Neural cell (in vitro differentiated cells): ENCODE results near the gene NPIPB6. TPM values are rescaled to one million over a fixed set of nuclear protein-coding genes. Genes with fewer than 3 reads are reported as not detected.
A peak's percentile ranks its signal among the peaks of the same experiment; 100 is the strongest.

ENCODE experiments used
- H2AFZ ChIP-seq: fragments of 200-600, 300-800 bp; sonication (generic), shearing (Covaris generic); 2 replicates; pipeline ENCODE4 v1.6.0; 2014; ENCODE audit warnings: low read depth, mild to moderate bottlenecking, antibody characterized with exemption, low read length, moderate library complexity
- H3F3A ChIP-seq: fragments of 200-600 bp; shearing (Covaris generic); 2 replicates; pipeline ENCODE4 v1.6.1; 2016; ENCODE audit warnings: mild to moderate bottlenecking, moderate library complexity, mixed read lengths, antibody characterized with exemption, low read length; ENCODE audit not compliant: insufficient read depth, poor library complexity, severe bottlenecking
- H3K27ac ChIP-seq: fragments of 200-600, 300-800 bp; sonication (generic), shearing (Covaris generic); 2 replicates; pipeline ENCODE4 v1.5.1; 2014; ENCODE audit warnings: mild to moderate bottlenecking, low read length, moderate library complexity
- H3K27me3 ChIP-seq: fragments of 300-800, 200-600 bp; sonication (generic), shearing (Covaris generic); 2 replicates; pipeline ENCODE4 v1.6.0; 2014; ENCODE audit warnings: mild to moderate bottlenecking, low read depth, low read length, moderate library complexity; ENCODE audit not compliant: insufficient read depth
- H3K36me3 ChIP-seq: fragments of 300-800, 200-600 bp; sonication (generic), shearing (Covaris generic); 2 replicates; pipeline ENCODE4 v1.5.1; 2014; ENCODE audit warnings: mild to moderate bottlenecking, antibody characterized with exemption, low read length, moderate library complexity; ENCODE audit not compliant: insufficient read depth
- H3K4me2 ChIP-seq: fragments of 300-800, 200-600 bp; sonication (generic), shearing (Covaris generic); 2 replicates; pipeline ENCODE4 v1.6.0; 2014; ENCODE audit warnings: mild to moderate bottlenecking, low read length
- H3K4me3 ChIP-seq: fragments of 300-800, 200-600 bp; sonication (generic), shearing (Covaris generic); 2 replicates; pipeline ENCODE4 v1.5.1; 2014; ENCODE audit warnings: mild to moderate bottlenecking, low read length, moderate library complexity
- H3K79me2 ChIP-seq: fragments of 200-600 bp; shearing (Covaris generic); replicated peaks from 2 replicates; pipeline ENCODE4 v1.6.0; 2014; ENCODE audit warnings: mild to moderate bottlenecking, low read length, moderate library complexity; ENCODE audit not compliant: insufficient read depth
- H3K9ac ChIP-seq: fragments of 300-800, 200-600 bp; sonication (generic), shearing (Covaris generic); 2 replicates; pipeline ENCODE4 v1.6.1; 2016; ENCODE audit warnings: mild to moderate bottlenecking, low read length, mixed read lengths
- H3K9me2 ChIP-seq: fragments of 200-600 bp; shearing (Covaris generic); 2 replicates; pipeline ENCODE4 v1.6.1; 2016; ENCODE audit warnings: mild to moderate bottlenecking, low read length, mixed read lengths; ENCODE audit not compliant: insufficient read depth
- H3K9me3 ChIP-seq: fragments of 200-600, 300-800 bp; sonication (generic), shearing (Covaris generic); 2 replicates; pipeline ENCODE4 v1.6.1; 2016; ENCODE audit warnings: mild to moderate bottlenecking, mixed run types, low read length, moderate library complexity, mixed read lengths
- H4K20me1 ChIP-seq: fragments of 200-600 bp; shearing (Covaris generic); 2 replicates; pipeline ENCODE4 v1.6.1; 2016; ENCODE audit warnings: mild to moderate bottlenecking, mixed run types; ENCODE audit not compliant: insufficient read depth
- EP300 ChIP-seq: fragments of 450-650 bp; conservative IDR thresholded peaks from 2 replicates; pipeline ENCODE4 v1.6.1; 2014; ENCODE audit warnings: antibody characterized with exemption, mild to moderate bottlenecking, moderate library complexity; ENCODE audit not compliant: poor library complexity, severe bottlenecking
- EZH2 ChIP-seq: fragments of 200-600, 300-800 bp; shearing (Covaris generic), sonication (generic); IDR thresholded peaks from 2 replicates; pipeline ENCODE4 v1.6.1; 2014; ENCODE audit warnings: antibody characterized with exemption, low read length, borderline replicate concordance, mild to moderate bottlenecking; ENCODE audit not compliant: insufficient read depth, poor library complexity, severe bottlenecking
- MXI1 ChIP-seq: fragments of 450-650 bp; conservative IDR thresholded peaks from 2 replicates; pipeline ENCODE4 v1.6.1; 2014; ENCODE audit warnings: antibody characterized with exemption, mild to moderate bottlenecking; ENCODE audit not compliant: poor library complexity, severe bottlenecking
- POLR2AphosphoS5 ChIP-seq: IDR thresholded peaks from 2 replicates; pipeline ENCODE4 v1.6.1; 2012
- RAD21 ChIP-seq: fragments of 450-650 bp; conservative IDR thresholded peaks from 2 replicates; pipeline ENCODE4 v1.6.1; 2014; ENCODE audit warnings: antibody characterized with exemption, mild to moderate bottlenecking, moderate library complexity
- SMC3 ChIP-seq: fragments of 450-650 bp; conservative IDR thresholded peaks from 2 replicates; pipeline ENCODE4 v1.6.1; 2014; ENCODE audit warnings: antibody characterized with exemption, mild to moderate bottlenecking, moderate library complexity; ENCODE audit not compliant: poor library complexity
- TAF1 ChIP-seq: IDR thresholded peaks from 2 replicates; pipeline ENCODE4 v1.6.1; 2012; ENCODE audit warnings: low read depth
- polyA plus RNA-seq: library from polyadenylated mRNA; depleted of rRNA; stranded (reverse); fragments of >200 nt; gene quantifications from 2 replicates; pipeline ENCODE4 v1.2.3, GENCODE V29; 2014
- TF ChIP-seq, protein P1 (sequence below): fragments of 450-650 bp; IDR thresholded peaks from 2 replicates; pipeline ENCODE4 v1.5.1; 2014; ENCODE audit warnings: antibody characterized with exemption, mild to moderate bottlenecking, moderate library complexity; ENCODE audit not compliant: poor library complexity, severe bottlenecking
- TF ChIP-seq, protein P2 (sequence below): IDR thresholded peaks from 2 replicates; pipeline ENCODE4 v1.6.1; 2012; ENCODE audit warnings: borderline replicate concordance

NPIPB6 gene
- polyA plus RNA-seq, 1 donor from 2014 or later = 0.88 TPM

DNA sequence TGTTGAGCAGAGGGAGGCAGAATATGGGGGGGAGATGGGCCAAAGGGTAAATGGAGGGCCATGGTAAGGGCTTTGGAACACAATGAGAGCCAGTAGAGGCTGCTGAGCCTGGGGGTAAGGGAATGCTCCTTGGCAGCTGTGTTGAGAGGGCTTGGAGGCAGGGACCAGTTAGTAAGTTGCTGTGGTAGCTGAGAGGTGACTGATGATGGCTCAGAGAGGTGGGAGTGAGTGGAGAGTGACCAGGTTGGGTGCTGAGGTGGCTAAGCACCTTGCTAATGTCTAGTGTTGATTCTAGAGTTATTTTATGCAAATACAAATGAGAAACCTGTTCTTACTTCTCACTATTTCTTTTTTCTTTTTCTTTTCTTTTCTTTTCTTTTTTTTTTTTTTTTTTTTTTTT lies 60.2 kb downstream of the NPIPB6 start (continued):
- TF ChIP-seq, protein P1, sequence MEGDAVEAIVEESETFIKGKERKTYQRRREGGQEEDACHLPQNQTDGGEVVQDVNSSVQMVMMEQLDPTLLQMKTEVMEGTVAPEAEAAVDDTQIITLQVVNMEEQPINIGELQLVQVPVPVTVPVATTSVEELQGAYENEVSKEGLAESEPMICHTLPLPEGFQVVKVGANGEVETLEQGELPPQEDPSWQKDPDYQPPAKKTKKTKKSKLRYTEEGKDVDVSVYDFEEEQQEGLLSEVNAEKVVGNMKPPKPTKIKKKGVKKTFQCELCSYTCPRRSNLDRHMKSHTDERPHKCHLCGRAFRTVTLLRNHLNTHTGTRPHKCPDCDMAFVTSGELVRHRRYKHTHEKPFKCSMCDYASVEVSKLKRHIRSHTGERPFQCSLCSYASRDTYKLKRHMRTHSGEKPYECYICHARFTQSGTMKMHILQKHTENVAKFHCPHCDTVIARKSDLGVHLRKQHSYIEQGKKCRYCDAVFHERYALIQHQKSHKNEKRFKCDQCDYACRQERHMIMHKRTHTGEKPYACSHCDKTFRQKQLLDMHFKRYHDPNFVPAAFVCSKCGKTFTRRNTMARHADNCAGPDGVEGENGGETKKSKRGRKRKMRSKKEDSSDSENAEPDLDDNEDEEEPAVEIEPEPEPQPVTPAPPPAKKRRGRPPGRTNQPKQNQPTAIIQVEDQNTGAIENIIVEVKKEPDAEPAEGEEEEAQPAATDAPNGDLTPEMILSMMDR = no peak
- TF ChIP-seq EZH2 = no peak

DNA sequence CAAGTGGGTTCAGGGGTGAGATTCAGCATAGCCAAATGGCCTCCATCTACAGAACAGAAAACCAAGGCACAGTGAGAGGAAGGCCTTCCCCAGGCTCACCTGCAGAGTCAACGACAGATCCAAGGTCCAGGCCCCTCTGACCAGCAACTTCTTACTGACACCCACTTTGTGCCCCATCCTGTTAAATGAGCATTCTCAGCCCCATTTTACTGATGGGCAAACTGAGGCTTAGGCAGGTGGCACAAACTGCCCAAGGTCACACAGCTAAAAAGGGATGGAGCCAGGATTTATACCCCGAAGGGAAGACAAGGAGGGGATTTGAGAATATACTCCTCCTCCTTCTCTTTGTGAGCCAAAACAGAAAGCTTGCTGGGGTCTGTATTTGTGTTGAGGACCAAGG lies 61.7 kb downstream of the NPIPB6 start:
- H3K9me2 ChIP-seq = no peaks in the 10 kb centered on the region
- H3F3A ChIP-seq = no peaks in the 10 kb centered on the region
- H3K79me2 ChIP-seq = peaks cover 78% of the 10 kb centered on the region
- peaks cover 12% of the 10 kb centered on the region for H3K36me3 ChIP-seq
- no peak overlapping the region for H3K27ac ChIP-seq
- H3K9me3 ChIP-seq = no peaks in the 10 kb centered on the region
- no peak overlapping the region for H3K4me2 ChIP-seq
- no peak overlapping the region for H2AFZ ChIP-seq
- no peak overlapping the region for H3K4me3 ChIP-seq
- H4K20me1 ChIP-seq = peaks cover 71% of the 10 kb centered on the region
- H3K9ac ChIP-seq = no peak overlapping the region
- no peak for TF ChIP-seq EP300
- no peak for TF ChIP-seq MXI1
- no peak for TF ChIP-seq POLR2AphosphoS5
- TF ChIP-seq, protein P2, sequence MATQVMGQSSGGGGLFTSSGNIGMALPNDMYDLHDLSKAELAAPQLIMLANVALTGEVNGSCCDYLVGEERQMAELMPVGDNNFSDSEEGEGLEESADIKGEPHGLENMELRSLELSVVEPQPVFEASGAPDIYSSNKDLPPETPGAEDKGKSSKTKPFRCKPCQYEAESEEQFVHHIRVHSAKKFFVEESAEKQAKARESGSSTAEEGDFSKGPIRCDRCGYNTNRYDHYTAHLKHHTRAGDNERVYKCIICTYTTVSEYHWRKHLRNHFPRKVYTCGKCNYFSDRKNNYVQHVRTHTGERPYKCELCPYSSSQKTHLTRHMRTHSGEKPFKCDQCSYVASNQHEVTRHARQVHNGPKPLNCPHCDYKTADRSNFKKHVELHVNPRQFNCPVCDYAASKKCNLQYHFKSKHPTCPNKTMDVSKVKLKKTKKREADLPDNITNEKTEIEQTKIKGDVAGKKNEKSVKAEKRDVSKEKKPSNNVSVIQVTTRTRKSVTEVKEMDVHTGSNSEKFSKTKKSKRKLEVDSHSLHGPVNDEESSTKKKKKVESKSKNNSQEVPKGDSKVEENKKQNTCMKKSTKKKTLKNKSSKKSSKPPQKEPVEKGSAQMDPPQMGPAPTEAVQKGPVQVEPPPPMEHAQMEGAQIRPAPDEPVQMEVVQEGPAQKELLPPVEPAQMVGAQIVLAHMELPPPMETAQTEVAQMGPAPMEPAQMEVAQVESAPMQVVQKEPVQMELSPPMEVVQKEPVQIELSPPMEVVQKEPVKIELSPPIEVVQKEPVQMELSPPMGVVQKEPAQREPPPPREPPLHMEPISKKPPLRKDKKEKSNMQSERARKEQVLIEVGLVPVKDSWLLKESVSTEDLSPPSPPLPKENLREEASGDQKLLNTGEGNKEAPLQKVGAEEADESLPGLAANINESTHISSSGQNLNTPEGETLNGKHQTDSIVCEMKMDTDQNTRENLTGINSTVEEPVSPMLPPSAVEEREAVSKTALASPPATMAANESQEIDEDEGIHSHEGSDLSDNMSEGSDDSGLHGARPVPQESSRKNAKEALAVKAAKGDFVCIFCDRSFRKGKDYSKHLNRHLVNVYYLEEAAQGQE = no peak
- TF ChIP-seq RAD21 = no peak
- TF ChIP-seq, protein P1 = no peak
- no peak for TF ChIP-seq TAF1
- no peak for TF ChIP-seq EZH2
- no peak for TF ChIP-seq SMC3
- no peaks in the 10 kb centered on the region for H3K27me3 ChIP-seq

DNA sequence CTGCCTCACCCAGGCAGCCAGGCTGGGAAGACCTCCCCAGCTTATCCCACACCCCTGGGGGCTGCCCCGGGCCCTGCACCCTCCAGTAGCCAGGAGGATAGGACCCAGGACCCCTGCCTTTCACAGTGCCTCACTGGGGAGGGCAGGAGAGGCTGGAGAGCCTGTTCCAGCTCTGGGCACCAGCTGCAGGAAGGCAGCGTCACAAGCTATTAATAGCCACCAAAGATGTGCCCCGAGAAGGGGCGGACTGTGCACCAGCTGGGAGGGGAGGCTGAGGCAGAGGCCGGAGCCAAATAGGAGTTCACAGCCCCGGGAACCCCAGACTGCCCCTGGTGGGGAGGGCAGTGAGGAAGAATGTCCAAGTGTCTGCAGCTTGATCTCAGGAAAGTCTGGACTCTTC lies 62.2 kb downstream of the NPIPB6 start:
- peaks cover 75% of the 10 kb centered on the region for H4K20me1 ChIP-seq
- H3K4me3 ChIP-seq = no peak overlapping the region
- H3K4me2 ChIP-seq = no peak overlapping the region
- no peaks in the 10 kb centered on the region for H3K27me3 ChIP-seq
- TF ChIP-seq POLR2AphosphoS5 = peak; percentile 11
- no peak for TF ChIP-seq TAF1
- no peak overlapping the region for H3K27ac ChIP-seq
- H3F3A ChIP-seq = no peaks in the 10 kb centered on the region
- no peak overlapping the region for H3K9ac ChIP-seq
- no peak overlapping the region for H2AFZ ChIP-seq
- H3K36me3 ChIP-seq = peaks cover 13% of the 10 kb centered on the region
- H3K9me3 ChIP-seq = no peaks in the 10 kb centered on the region
- peaks cover 78% of the 10 kb centered on the region for H3K79me2 ChIP-seq
- no peaks in the 10 kb centered on the region for H3K9me2 ChIP-seq
